ENCODE data around the gene SRR. TPM values are rescaled to one million over a fixed set of nuclear protein-coding genes. Genes with fewer than 3 reads are reported as not detected.
"Not testable (repeated sequence)": the region's sequence is repeated elsewhere in the genome, so short reads cannot be mapped to it uniquely, and the experiment has no call there.

The SRR gene
- total RNA-seq, 4 donors from 2014 or later: 5.6 to 29.2 (median 13.4) TPM

DNA sequence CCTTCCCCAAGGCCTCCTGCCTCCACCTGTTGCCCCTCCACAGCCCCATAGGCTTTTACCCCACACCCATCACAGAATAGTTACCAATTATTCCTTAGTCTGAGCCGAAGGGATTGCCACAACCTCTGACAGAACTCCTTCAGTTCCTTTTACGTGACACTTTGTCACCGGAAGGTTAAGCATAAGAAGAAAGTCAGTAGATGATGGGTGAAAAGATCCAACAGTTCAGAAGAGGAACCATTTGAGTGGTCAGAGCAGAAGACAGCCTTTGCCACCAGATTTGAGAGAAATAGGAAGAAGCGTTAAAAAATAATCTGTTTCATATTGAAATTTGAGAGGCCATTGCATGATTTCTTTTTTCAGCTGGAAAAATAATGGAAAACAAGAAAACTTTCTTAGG is 1.2 kb downstream of the SRR start:
- intact Hi-C loops (cut with DNase I; ENCODE audit: low total_unique reads): no loop called here
- Histone ChIP-seq H3K27ac (no peak overlapping the region), H3K4me1 (peaks cover 0 to 10% of the 10 kb centered on the region in 2 donors), H3K27me3 (no peaks in the 10 kb centered on the region), H3K9me3 (no peaks in the 10 kb centered on the region), H3K4me3 (no peak overlapping the region), H3K36me3 (no peaks in the 10 kb centered on the region)
- TF ChIP-seq, protein P1, sequence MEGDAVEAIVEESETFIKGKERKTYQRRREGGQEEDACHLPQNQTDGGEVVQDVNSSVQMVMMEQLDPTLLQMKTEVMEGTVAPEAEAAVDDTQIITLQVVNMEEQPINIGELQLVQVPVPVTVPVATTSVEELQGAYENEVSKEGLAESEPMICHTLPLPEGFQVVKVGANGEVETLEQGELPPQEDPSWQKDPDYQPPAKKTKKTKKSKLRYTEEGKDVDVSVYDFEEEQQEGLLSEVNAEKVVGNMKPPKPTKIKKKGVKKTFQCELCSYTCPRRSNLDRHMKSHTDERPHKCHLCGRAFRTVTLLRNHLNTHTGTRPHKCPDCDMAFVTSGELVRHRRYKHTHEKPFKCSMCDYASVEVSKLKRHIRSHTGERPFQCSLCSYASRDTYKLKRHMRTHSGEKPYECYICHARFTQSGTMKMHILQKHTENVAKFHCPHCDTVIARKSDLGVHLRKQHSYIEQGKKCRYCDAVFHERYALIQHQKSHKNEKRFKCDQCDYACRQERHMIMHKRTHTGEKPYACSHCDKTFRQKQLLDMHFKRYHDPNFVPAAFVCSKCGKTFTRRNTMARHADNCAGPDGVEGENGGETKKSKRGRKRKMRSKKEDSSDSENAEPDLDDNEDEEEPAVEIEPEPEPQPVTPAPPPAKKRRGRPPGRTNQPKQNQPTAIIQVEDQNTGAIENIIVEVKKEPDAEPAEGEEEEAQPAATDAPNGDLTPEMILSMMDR (IDR thresholded peaks at IDR 0.05): no peak
- no peak for TF ChIP-seq POLR2A (IDR thresholded peaks at IDR 0.05)
- DNase-seq: no peak

DNA sequence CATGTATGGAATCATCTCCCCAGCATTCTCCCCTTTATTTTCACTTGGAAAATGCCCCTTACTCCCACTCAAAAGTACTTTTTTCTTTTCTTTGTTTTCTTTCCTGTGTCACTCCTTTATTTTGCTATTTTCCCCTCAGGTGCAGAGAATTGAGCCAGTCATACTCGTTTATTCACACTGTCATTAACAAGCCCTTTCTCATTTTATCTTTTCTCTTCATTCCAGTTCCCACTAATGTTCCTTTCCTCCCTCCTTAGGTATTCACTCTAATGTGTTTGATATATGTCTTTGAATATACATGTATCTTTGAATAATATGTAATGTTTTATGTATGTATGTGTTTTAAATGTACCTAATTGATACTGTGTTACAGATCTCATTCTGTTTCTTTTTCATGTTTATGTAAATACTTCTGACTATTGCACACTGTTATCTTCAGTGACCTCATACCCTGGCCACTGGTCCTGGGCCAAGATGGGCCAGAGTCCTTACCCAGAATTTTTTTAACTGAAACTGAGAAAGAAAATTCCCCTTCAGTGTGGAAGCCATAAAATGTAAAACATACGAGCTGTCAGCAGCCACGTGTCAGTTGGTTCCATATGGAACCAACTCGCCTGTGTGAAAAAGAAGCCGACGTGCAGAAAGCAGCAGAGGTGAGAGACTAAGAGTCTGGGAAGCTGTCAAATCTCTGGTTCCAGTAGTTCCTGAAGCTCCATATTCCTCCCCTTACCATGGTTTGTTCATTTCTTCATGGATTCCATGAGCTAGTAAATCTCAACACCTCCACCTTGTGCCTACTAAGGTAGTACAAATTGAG is 5.8 kb downstream of the SRR start:
- H3K9me3 ChIP-seq: no peaks in the 10 kb centered on the region
- no peaks in the 10 kb centered on the region for H3K27me3 ChIP-seq
- intact Hi-C loops (cut with DNase I; ENCODE audit: low total_unique reads): no loop called here
- no peaks in the 10 kb centered on the region for H3K4me1 ChIP-seq
- H3K27ac ChIP-seq: no peak overlapping the region
- no peak overlapping the region for H3K4me3 ChIP-seq
- DNase-seq: no peak
- no peaks in the 10 kb centered on the region for H3K36me3 ChIP-seq
- no peak for TF ChIP-seq POLR2A (IDR thresholded peaks at IDR 0.05)
- TF ChIP-seq, protein P1 (IDR thresholded peaks at IDR 0.05): no peak

DNA sequence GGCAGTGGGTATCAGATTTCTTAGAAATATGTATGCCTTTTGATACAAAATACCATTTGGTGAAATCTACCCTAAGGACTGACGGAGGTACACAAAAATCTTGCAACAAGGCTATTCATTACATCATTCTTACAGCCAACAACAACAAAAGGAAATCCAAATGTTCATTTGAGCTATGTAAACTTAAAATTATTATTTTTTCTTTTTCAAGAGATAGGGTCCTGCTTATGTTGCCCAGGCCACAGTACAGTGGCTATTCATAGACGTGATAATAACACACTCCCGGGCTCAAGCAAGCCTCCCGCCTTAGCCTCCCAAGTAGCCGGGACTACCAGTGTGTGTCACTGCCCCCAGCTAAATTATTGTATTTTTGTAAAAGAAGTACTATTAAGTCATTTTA is 9.0 kb downstream of the SRR start:
- H3K27ac ChIP-seq: no peak overlapping the region
- H3K9me3 ChIP-seq: no peaks in the 10 kb centered on the region
- TF ChIP-seq, protein P1 (IDR thresholded peaks at IDR 0.05): no peak
- no peak for TF ChIP-seq POLR2A (IDR thresholded peaks at IDR 0.05)
- no peak for DNase-seq
- no peaks in the 10 kb centered on the region for H3K36me3 ChIP-seq
- no peaks in the 10 kb centered on the region for H3K27me3 ChIP-seq
- no peaks in the 10 kb centered on the region for H3K4me1 ChIP-seq
- intact Hi-C loops (cut with DNase I; ENCODE audit: low total_unique reads): no loop called here
- no peak overlapping the region for H3K4me3 ChIP-seq

DNA sequence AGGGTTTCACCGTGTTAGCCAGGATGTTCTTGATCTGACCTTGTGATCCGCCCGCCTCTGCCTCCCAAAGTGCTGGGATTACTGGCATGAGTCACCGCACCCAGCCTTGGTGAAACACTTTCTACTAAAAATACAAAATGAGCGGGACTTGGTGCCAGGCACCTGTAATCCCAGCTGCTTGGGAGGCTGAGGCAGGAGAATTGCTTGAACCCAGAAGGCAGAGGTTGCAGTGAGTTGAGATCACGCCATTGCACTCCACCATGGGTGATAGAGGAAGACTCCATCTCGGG is 13.1 kb downstream of the SRR start:
- H3K36me3 ChIP-seq; intact Hi-C loops (cut with DNase I; ENCODE audit: low total_unique reads); H3K4me1 ChIP-seq; H3K9me3 ChIP-seq; H3K27ac ChIP-seq; H3K27me3 ChIP-seq; H3K4me3 ChIP-seq; DNase-seq: not testable (repeated sequence)

DNA sequence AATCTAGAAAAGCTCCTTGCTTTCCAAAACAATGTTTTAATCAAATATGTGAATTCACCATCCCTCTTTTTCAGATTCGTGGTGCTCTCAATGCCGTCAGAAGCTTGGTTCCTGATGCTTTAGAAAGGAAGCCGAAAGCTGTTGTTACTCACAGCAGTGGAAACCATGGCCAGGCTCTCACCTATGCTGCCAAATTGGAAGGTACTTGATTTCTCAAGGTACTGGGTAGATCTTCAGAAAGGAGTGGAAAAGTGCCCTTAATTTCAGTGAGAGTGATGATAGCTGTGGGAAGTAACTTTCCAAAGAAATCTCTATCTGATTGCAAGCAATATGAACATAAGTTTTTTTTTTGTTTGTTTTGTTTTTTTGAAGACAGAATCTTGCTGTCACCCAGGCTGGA is 14.0 kb downstream of the SRR start:
- Histone ChIP-seq H3K4me1 (no peaks in the 10 kb centered on the region), H3K36me3 (no peaks in the 10 kb centered on the region), H3K27ac (no peak overlapping the region), H3K9me3 (no peaks in the 10 kb centered on the region), H3K27me3 (no peaks in the 10 kb centered on the region), H3K4me3 (no peak overlapping the region)
- intact Hi-C loops (cut with DNase I; ENCODE audit: low total_unique reads): no loop called here
- DNase-seq: no peak
- TF ChIP-seq POLR2A (IDR thresholded peaks at IDR 0.05): no peak
- TF ChIP-seq, protein P1 (IDR thresholded peaks at IDR 0.05): no peak

DNA sequence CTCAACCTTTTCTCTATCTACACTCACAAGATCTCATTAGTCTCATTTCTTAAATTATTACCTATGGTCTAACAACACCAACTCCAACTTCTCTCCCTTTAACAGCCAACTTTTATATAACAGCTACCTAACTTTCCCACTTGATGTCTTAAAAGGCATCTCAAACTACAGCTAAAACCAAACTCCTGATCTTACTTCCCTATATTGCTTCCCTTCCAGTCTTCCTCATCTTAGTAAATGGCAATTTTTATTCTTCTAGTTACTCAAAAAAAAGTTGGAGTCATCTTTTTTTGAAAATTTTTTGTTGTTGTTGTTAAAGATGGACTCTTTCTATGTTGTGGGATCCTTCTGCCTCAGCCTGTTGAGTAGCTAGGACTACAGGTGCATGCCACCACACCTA is 15.3 kb downstream of the SRR start:
- TF ChIP-seq, protein P1 (IDR thresholded peaks at IDR 0.05): no peak
- no peak for TF ChIP-seq POLR2A (IDR thresholded peaks at IDR 0.05)
- DNase-seq: no peak
- no peaks in the 10 kb centered on the region for H3K36me3 ChIP-seq
- no peaks in the 10 kb centered on the region for H3K27me3 ChIP-seq
- intact Hi-C loops (cut with DNase I; ENCODE audit: low total_unique reads): no loop called here
- H3K4me1 ChIP-seq: no peaks in the 10 kb centered on the region
- H3K27ac ChIP-seq: no peak overlapping the region
- H3K9me3 ChIP-seq: no peaks in the 10 kb centered on the region
- H3K4me3 ChIP-seq: no peak overlapping the region
